Measurements from ENCODE around the gene DOCK7. TPM values are rescaled to one million over a fixed set of nuclear protein-coding genes. Genes with fewer than 3 reads are reported as not detected.

DOCK7 gene
- total RNA-seq (1 to 10 TPM; 6.0 to 7.9 TPM), total RNA-seq (5.8 to 41.0 (median 19.3) reads per million in 172 experiments)
- 23.5 TPM for polyA plus RNA-seq (2013, experiment 1 of 2)
- 7.0 TPM for polyA plus RNA-seq (2013, experiment 2 of 2)

DNA sequence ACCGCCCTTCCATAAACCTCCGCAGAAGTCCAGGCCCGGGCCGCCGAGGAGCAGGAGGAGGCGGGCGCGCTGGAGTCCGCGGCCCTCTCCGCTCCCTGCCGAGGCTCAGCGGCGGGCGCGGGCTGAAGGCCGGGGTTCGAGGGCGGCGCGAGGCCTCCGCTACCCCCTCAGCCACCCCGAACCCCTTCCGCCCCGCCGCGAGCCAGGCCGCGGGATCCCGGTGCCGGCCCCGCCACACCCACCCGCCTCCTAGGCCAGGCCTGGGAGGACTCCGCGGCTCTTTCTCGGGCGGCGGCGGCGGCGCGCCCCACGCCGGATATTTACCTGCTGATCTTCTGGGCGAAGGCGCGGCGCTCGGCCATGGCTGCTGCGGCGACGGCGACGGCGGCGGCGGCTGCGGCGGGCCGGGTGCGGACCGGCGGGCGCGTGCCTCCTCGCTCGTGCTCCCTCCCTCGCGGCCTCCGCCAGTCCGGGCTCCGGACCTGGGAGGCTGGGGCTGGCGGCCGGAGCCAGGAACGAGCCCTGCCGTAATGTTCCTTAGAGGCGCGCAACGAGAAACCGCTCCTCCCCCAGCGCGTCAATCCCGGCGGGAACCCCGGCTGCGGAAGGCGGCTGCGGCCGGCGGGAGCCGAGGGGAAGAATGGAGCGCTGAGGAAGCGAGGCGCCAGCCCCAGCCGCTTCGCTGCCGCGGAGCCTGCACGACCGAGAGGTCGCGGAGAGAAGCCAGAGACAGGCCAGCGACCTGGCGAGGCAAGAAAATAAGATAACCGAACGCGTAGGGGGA, at the start of gene DOCK7:
TSS of gene DOCK7 (minus strand) at position 484 of the 784 bp plus-strand sequence. CDS start at position 362, 122 bp downstream.
- Mint-ChIP-seq H3K9me3 (no peaks in the 10 kb centered on the region), H3K4me3 (peak within 1 kb of the TSS; percentile 98), H3K27me3 (peaks cover 5% of the 10 kb centered on the region), H3K4me1 (ENCODE audit: low read depth) (peaks cover 37% of the 10 kb centered on the region), H3K36me3 (ENCODE audit: low read depth) (peaks cover 8% of the 10 kb centered on the region), H3K27ac (peak within 1 kb of the TSS; percentile 88)
- peak within 1 kb of the TSS in 1 of 2 donors; percentile 58 for H3K27ac ChIP-seq (ENCODE audit: low read depth in 1 of 2, low read length in 2 of 2)
- H3K4me1 ChIP-seq (ENCODE audit: insufficient read depth, low read length), result peaks cover 7% of the 10 kb centered on the region
- no peaks in the 10 kb centered on the region for H3K9me3 ChIP-seq (ENCODE audit: control insufficient read depth in 1 of 2, insufficient read depth in 1 of 2, low read length in 2 of 2)
- TF ChIP-seq, protein P1, sequence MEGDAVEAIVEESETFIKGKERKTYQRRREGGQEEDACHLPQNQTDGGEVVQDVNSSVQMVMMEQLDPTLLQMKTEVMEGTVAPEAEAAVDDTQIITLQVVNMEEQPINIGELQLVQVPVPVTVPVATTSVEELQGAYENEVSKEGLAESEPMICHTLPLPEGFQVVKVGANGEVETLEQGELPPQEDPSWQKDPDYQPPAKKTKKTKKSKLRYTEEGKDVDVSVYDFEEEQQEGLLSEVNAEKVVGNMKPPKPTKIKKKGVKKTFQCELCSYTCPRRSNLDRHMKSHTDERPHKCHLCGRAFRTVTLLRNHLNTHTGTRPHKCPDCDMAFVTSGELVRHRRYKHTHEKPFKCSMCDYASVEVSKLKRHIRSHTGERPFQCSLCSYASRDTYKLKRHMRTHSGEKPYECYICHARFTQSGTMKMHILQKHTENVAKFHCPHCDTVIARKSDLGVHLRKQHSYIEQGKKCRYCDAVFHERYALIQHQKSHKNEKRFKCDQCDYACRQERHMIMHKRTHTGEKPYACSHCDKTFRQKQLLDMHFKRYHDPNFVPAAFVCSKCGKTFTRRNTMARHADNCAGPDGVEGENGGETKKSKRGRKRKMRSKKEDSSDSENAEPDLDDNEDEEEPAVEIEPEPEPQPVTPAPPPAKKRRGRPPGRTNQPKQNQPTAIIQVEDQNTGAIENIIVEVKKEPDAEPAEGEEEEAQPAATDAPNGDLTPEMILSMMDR (IDR thresholded peaks at IDR 0.05), result no peak
- intact Hi-C loops (cut with DNase I, micrococcal nuclease), result loop anchor here in 1 of 2 experiments (5.0 to 10.0 kb wide), 2 partner anchors 99 to 253 kb away; partner anchors contain the start of gene USP1
- no peaks in the 10 kb centered on the region for H3K27me3 ChIP-seq (ENCODE audit: control insufficient read depth in 1 of 2, insufficient read depth in 2 of 2, low read length in 2 of 2)
- no peaks in the 10 kb centered on the region for H3K36me3 ChIP-seq (ENCODE audit: insufficient read depth, low read length)
- ChIA-PET POLR2A (interaction anchor here (4.0 kb wide), 1 partner anchor 252 kb away, joined by 21 read pairs; the partner anchor contains the start of gene USP1), CTCF (interaction anchor here (0.6 kb wide), 1 partner anchor 23 kb away, joined by 4 read pairs; no protein-coding TSS in a partner anchor)
- peak; percentile 76 for ATAC-seq (ENCODE audit: poor library complexity)
- H3K4me3 ChIP-seq (ENCODE audit: low read length), result peak within 1 kb of the TSS; percentile 77
- peak; percentile 19 to 73 (median 54) for DNase-seq

DNA sequence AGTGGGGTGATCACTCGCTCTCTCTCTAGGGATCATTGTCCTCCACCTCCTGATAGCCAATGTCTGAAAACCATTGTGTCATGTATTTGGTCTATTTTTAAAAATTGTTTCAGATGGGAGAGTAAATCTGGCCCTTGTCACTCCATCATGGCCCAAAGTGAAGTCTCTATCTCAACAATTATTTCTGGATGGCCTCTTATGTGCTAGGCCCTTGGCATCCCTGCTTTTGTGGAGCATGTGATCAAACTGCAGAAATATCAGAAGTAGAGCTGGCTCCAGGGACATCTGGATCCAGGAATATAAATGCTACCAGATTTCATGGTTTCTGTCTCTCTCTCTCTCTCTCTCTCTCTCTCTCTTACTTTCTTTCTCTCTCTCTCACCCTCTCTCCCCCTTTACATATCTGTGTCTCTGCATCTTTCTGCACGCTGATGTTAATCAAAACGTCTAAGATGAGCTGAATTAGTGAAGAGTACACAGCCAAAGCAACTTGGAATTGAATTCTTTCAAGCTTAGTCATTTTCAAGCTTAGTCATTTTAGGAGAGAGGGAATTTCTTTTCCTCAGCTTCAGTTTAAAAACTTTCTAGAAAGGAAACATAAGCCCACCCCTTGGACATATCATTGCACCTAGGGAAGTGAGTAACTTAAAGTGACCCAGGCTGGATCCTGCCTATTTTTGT, 47.4 kb upstream of the DOCK7 start:
- no peaks in the 10 kb centered on the region for H3K9me3 Mint-ChIP-seq
- POLR2A ChIA-PET, result no interaction called here
- no peaks in the 10 kb centered on the region for H3K9me3 ChIP-seq (ENCODE audit: control insufficient read depth in 1 of 2, insufficient read depth in 1 of 2, low read length in 2 of 2)
- no peaks in the 10 kb centered on the region for H3K36me3 Mint-ChIP-seq (ENCODE audit: low read depth)
- no peak for DNase-seq
- TF ChIP-seq, protein P1 (IDR thresholded peaks at IDR 0.05), result no peak
- no peaks in the 10 kb centered on the region for H3K36me3 ChIP-seq (ENCODE audit: insufficient read depth, low read length)
- H3K4me3 ChIP-seq (ENCODE audit: low read length), result no peak overlapping the region
- H3K27me3 ChIP-seq (ENCODE audit: control insufficient read depth in 1 of 2, insufficient read depth in 2 of 2, low read length in 2 of 2), result no peaks in the 10 kb centered on the region
- intact Hi-C loops (cut with DNase I, micrococcal nuclease), result no loop called here
- CTCF ChIA-PET, result interaction anchor here (0.7 to 1.0 kb wide), 2 partner anchors 13 to 71 kb away, joined by 3 to 4 read pairs; no protein-coding TSS in a partner anchor
- H3K4me1 Mint-ChIP-seq (ENCODE audit: low read depth), result no peaks in the 10 kb centered on the region
- no peaks in the 10 kb centered on the region for H3K4me1 ChIP-seq (ENCODE audit: insufficient read depth, low read length)
- no peak overlapping the region for H3K27ac ChIP-seq (ENCODE audit: low read depth in 1 of 2, low read length in 2 of 2)
- no peak for ATAC-seq (ENCODE audit: poor library complexity)
- H3K4me3 Mint-ChIP-seq, result no peak overlapping the region
- H3K27ac Mint-ChIP-seq, result no peak overlapping the region
- peaks cover 7% of the 10 kb centered on the region for H3K27me3 Mint-ChIP-seq

- Histone ChIP-seq H3K9me3 (ENCODE audit: control insufficient read depth in 1 of 2, insufficient read depth in 1 of 2, low read length in 2 of 2) (no peaks in the 10 kb centered on the region), H3K36me3 (ENCODE audit: insufficient read depth, low read length) (no peaks in the 10 kb centered on the region), H3K27ac (ENCODE audit: low read depth in 1 of 2, low read length in 2 of 2) (no peak overlapping the region), H3K27me3 (ENCODE audit: control insufficient read depth in 1 of 2, insufficient read depth in 2 of 2, low read length in 2 of 2) (no peaks in the 10 kb centered on the region), H3K4me1 (ENCODE audit: insufficient read depth, low read length) (no peaks in the 10 kb centered on the region), H3K4me3 (ENCODE audit: low read length) (no peak overlapping the region)
- Mint-ChIP-seq H3K4me1 (ENCODE audit: low read depth) (no peaks in the 10 kb centered on the region), H3K4me3 (no peak overlapping the region), H3K36me3 (ENCODE audit: low read depth) (no peaks in the 10 kb centered on the region), H3K9me3 (no peaks in the 10 kb centered on the region), H3K27ac (no peak overlapping the region), H3K27me3 (peaks cover 11% of the 10 kb centered on the region)
- TF ChIP-seq, protein P1 (IDR thresholded peaks at IDR 0.05), result no peak
- ChIA-PET POLR2A (no interaction called here), CTCF (interaction anchor here (0.7 kb wide), 1 partner anchor 14 kb away, joined by 3 read pairs; no protein-coding TSS in a partner anchor)
- DNase-seq, result no peak
- intact Hi-C loops (cut with DNase I, micrococcal nuclease), result no loop called here
- ATAC-seq (ENCODE audit: poor library complexity), result no peak
Observed at GRCh38 chr1:62732331-62732730, 44.1 kb upstream of the DOCK7 start.
